ENCODE data around the gene DAPK2.

- TF ChIP-seq CTCF (IDR thresholded peaks at IDR 0.05): no peak
- TF ChIP-seq POLR2A (IDR thresholded peaks at IDR 0.05): peak; percentile 57 to 82
Observed at GRCh38 chr15:64093627-64094417, 47.5 kb upstream of the DAPK2 start, which contains the start of gene CIAO2A.
